ENCODE measurements around the gene MDP1.
"Not testable (repeated sequence)": the region's sequence is repeated elsewhere in the genome, so short reads cannot be mapped to it uniquely, and the experiment has no call there.

Gene MDP1

DNA sequence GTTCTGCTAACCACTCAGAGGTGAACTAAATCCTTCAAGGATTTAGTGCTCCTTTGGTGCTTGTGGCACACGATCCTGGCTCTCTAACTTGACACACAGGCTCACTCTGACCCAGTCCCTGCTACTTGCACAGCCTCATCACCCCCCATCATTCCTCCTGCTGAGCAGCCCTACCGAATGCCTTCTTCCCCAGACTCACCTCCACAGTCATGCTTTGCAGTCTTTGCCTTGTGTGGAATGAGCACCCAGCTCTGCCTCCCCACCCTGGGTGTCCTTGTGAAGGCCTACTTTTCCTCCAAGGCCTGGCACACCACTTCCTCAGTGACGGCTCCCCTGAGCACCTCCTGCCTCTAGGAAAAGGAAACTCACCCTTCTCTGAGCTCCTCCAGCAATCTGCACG is 34.5 kb upstream of the MDP1 start:
- no peak for DNase-seq (ENCODE audit: low spot score)

DNA sequence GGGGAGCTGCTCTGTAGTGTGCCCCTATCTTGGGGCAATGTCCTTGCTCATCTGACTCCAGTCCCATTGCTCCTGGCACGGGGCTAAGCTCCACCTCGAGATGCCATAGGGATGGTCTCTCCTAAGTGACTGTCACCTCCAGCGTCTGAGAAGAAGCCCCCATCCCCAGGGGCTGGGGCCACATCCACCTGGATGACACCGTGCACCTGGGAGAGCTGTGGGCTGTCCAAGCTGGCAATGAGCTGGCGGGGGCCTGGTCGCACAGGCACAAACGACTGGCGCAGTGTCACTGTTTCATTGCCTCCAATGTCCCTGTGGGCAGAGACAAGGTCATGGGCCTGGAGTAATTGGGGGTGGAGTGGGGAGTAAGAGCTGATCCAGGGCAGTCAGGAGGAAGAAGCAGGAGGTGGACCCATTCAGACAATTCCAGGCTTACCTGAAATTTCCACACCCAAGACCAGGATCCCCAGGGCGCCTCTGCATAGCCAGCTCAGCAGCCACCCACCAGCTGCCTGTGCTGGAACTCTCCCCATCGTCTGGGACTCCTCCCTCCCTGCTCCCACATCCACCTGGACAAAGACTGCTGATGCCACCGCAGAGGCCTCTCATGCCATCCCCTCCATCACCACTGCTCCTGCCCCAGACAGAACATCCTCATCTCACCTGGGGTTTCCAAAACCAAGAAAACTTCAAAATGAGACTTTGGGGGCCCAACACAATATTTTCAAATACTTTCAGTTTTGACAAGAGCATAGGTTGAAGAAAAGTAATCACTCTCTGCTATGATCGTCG is 33.6 kb upstream of the MDP1 start:
- DNase-seq (ENCODE audit: low spot score), result no peak

DNA sequence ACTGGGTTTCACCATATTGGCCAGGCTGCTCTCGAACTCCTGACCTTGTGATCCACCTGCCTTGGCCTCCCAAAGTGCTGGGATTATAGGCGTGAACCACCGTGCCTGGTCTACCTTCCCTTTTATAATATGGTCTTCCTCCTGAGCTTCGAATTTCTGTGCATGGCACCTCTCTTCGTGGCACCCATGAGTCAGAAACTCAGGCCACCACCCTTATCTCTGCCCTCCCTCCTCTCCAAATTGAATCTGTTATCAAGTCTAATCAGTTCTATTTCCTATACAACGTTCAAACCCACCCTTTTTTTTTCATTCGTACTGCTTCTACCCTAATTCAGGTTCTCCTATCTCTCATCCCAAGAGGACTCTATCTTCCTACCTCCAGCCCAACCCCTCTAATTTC is 31.6 kb upstream of the MDP1 start:
- no peak for DNase-seq (ENCODE audit: low spot score)

DNA sequence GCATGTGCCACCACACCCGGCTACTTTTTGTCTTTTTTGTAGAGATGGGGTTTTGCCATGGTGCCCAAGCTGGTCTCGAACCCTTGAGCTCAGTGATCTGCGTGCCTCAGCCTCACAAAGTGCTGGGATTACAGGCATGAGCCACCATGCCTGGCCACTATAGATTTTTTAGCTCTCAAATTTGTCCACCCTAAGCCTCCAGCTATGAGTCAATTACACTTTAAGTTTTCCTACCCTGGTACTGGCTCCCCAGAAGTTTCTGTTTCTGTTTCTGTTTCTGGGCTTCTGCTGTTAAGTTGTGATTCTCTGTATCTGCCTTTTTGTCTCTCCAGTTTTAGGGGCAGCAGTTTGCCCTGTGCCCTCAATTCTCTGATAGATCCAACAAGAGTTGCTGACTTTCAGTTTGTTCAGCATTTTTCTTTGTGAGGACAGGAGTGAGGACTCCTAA is 30.9 kb upstream of the MDP1 start:
- DNase-seq (ENCODE audit: low spot score), result peak; percentile 48

GRCh38 chr14:24245350-24245749 is 29.5 kb upstream of the MDP1 start:
- DNase-seq (ENCODE audit: low spot score), result not testable (repeated sequence)

GRCh38 chr14:24243336-24243836 is 27.5 kb upstream of the MDP1 start:
- no peak for DNase-seq (ENCODE audit: low spot score)

DNA sequence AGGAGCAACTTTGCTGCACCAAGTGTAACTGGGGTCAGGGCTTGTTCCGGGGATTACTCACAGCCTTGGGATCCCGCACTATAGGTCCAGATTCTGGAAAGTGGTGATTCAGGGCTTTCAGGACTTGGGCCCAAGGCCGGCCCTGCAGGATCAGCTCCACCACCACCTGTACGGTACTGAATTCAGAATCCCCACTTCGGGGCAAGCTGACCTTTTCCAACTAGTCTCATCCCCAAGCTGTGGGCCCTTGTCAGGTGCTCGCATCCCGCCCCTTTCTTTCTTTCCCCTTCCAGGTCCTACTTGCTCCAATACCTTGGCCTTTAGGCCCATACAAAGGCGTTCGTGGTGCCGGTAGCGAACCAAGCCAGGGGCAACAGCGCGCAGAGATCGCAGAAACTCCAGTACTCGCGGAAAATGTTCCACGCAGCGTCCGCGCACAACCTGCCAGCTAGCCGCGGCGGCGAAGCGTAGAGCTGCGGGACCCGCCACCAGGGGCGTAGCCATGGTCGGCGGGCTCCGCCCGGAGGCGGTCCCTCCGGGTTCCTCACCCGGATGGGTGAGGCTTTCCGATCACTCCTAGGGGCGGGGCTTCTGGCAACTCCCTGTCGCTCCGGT is 26.1 kb upstream of the MDP1 start:
- DNase-seq (ENCODE audit: low spot score), result peak; percentile 93

GRCh38 chr14:24240110-24240918 is 24.4 kb upstream of the MDP1 start:
- no peak for DNase-seq (ENCODE audit: low spot score)

GRCh38 chr14:24238527-24239037 is 22.7 kb upstream of the MDP1 start:
- DNase-seq (ENCODE audit: low spot score), result no peak

- DNase-seq (ENCODE audit: low spot score), result no peak
These were observed 22.3 kb upstream of the MDP1 start for GRCh38 chr14:24238123-24238522.

DNA sequence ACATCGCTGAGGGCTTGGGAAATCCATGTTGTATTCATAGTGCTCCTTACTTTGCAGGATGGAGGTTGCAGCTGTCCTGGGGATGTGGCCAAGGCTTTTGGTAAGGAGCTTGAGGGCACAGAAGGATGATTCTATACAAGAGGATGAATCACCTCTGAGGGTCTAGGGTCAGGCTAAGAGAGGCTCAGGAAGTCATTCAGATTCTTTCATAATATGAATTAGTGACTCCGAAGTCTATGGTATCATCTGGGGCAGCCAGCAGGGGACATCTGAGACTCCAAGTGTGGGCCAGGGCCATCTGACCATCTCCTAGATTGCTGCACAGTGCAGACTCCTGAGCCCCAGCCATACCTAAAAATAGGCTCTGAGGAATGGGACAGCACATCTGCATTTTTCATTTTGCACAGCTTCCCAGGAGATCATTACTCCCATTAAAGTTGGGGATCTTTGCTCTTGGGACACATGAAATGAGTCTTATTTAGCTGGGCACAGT is 21.6 kb upstream of the MDP1 start:
- no peak for DNase-seq (ENCODE audit: low spot score)

GRCh38 chr14:24236689-24237462 is 21.0 kb upstream of the MDP1 start:
- no peak for DNase-seq (ENCODE audit: low spot score)

DNA sequence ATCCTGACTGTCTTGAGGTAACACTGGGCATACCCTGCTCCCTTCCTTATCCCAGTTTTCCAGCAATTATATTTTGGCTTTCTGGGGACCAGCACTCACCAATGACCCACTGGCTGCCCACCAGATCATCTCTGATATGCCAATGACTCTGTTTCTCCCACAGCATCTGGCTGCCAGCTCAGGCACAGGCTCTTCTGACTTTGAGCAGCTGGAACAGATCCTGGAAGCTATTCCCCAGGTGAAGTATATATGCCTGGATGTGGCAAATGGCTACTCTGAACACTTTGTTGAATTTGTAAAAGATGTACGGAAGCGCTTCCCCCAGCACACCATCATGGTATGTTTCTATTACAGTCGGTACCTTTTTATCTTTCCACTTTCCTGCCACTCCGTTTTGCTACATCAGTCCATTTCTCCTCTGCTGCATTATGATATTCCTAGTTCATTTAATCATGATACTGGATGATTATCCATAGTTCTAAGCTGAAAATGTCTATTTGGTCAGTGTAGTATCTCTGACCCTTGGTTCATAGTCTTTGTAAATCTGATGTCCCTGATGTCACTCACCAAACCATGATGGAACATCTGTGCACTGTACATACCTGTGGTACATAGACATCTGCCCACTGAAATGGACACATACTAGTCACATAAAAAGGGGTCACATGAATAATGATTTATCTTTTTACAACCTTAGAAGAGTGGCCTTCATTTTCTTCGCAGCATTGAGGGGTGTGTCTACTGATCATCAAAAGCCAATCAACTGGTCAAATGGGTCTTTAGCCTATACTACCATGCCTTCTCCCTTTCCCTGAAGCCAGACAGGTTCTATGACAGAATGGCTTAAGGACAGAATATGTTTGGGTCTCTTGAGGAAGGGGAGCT is 20.2 kb upstream of the MDP1 start:
- DNase-seq (ENCODE audit: low spot score), result no peak

DNA sequence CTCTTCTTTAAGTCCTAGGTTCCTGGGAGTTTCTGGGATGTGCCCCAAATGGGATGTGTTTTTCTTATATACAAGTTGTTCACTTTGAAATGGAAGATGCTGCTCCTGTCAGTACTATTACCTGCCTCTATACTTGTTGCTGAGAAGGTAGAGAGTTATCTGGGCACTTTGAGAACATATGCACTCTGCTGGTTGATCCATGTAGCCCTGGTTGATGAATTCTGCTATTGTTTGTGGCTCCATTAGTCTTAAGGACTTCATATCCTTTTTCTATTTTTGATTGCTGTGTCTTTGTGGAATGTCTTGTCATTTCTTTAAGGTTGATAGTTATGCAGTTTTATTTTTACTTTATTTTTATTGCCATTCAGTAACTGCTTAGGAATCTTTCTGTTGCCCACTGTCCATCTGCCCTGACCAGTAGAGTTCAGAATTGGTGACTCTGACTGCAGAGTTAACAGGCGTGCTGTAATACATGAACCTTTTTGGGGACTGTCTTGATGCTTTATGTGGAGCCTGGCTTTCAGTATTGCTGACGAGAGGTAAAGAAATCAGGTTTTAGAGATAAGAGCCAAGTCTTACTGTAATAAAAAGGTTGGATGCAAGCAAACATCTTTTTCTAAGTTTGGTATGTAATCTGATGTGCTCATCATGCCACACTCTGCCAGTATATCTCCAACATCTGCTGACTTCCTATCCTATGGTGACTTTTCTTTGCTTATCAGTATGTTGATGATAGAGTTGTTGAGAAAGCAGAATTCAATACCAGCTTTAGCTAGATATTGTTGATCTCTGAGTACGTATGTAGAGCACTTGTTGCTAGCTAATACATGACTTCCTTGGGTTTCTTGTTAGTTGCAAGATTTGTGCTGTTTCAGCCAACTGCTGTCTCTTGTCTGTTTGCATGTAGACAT is 18.5 kb upstream of the MDP1 start:
- DNase-seq (ENCODE audit: low spot score), result no peak

- DNase-seq (ENCODE audit: low spot score), result no peak
These were observed 17.6 kb upstream of the MDP1 start for GRCh38 chr14:24233538-24233866.

- no peak for DNase-seq (ENCODE audit: low spot score)
These were observed 17.0 kb upstream of the MDP1 start, which contains the start of gene GMPR2 for GRCh38 chr14:24232645-24233537. Gene GMPR2 (plus strand): TSS chr14:24232929. CDS start chr14:24233254, 325 bp downstream.

DNA sequence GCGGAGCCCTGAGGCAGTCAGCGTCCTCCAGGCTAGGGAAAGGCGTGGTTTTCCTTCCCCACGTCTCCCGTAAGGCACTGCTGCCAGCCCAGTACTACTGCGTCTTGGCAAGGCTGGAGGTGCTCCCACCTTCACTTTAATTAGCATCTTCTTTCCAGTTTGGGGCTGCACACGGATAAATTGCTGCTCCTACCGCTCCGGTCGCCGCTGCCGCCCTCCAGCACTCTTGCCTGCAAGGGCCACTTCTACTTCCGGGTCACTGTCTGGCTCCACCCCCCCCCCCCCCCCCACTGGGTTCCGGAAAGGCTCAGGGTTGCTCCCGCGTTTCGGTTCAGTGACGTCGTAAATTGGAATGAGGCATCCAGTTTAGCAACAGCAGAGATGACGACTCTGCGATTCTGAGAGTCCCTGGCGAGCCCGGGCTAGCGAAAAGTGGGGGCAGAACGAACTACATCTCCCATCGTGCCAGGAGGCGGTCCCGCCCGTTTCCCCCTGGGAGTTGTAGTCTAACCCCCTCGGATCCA is 16.3 kb upstream of the MDP1 start, which contains the start of gene NEDD8:
NEDD8 (minus strand) TSS at position 247 of the 524 bp plus-strand sequence; CDS start at position 147, 100 bp downstream.
- DNase-seq (ENCODE audit: low spot score), result peak; percentile 87
